ENCODE results near the gene CCDC188.

Gene CCDC188

GRCh38 chr22:20135265-20135664, 15.6 kb downstream of the CCDC188 start:
- no peak for DNase-seq (ENCODE audit: low read depth, low spot score)

- no peak for DNase-seq (ENCODE audit: low read depth, low spot score)
Measured at GRCh38 chr22:20133930-20134549, 16.8 kb downstream of the CCDC188 start.

GRCh38 chr22:20132686-20133246, 18.1 kb downstream of the CCDC188 start:
- no peak for DNase-seq (ENCODE audit: low read depth, low spot score)

GRCh38 chr22:20131859-20132685, 18.8 kb downstream of the CCDC188 start:
- DNase-seq (ENCODE audit: low read depth, low spot score) = no peak

- no peak for DNase-seq (ENCODE audit: low read depth, low spot score)
Measured at GRCh38 chr22:20131597-20131858, 19.3 kb downstream of the CCDC188 start, which contains the start of gene ZDHHC8. ZDHHC8 (plus strand) TSS chr22:20131804; CDS start chr22:20131948, 144 bp downstream.

GRCh38 chr22:20130731-20131596, 19.9 kb downstream of the CCDC188 start:
- no peak for DNase-seq (ENCODE audit: low read depth, low spot score)

GRCh38 chr22:20130319-20130718, 20.5 kb downstream of the CCDC188 start:
- DNase-seq (ENCODE audit: low read depth, low spot score) = no peak

GRCh38 chr22:20129747-20130014, 21.2 kb downstream of the CCDC188 start:
- no peak for DNase-seq (ENCODE audit: low read depth, low spot score)

- DNase-seq (ENCODE audit: low read depth, low spot score) = no peak
Measured at GRCh38 chr22:20128902-20129746, 21.7 kb downstream of the CCDC188 start.

- DNase-seq (ENCODE audit: low read depth, low spot score) = no peak
Measured at GRCh38 chr22:20128619-20128901, 22.3 kb downstream of the CCDC188 start.

- DNase-seq (ENCODE audit: low read depth, low spot score) = no peak
Measured at GRCh38 chr22:20127869-20128618, 22.8 kb downstream of the CCDC188 start.

GRCh38 chr22:20127318-20127868, 23.5 kb downstream of the CCDC188 start:
- no peak for DNase-seq (ENCODE audit: low read depth, low spot score)

GRCh38 chr22:20126284-20127029, 24.4 kb downstream of the CCDC188 start:
- DNase-seq (ENCODE audit: low read depth, low spot score) = no peak

- no peak for DNase-seq (ENCODE audit: low read depth, low spot score)
Measured at GRCh38 chr22:20125201-20126174, 25.4 kb downstream of the CCDC188 start.

GRCh38 chr22:20124083-20124787, 26.6 kb downstream of the CCDC188 start:
- no peak for DNase-seq (ENCODE audit: low read depth, low spot score)

- DNase-seq (ENCODE audit: low read depth, low spot score) = no peak
Measured at GRCh38 chr22:20123366-20124082, 27.3 kb downstream of the CCDC188 start.

- DNase-seq (ENCODE audit: low read depth, low spot score) = no peak
Measured at GRCh38 chr22:20121856-20122415, 28.9 kb downstream of the CCDC188 start.

Data from iPS DF 19.7 (cell line).